H9 (cell line): ENCODE results near the gene SGCE. TPM values are rescaled to one million over a fixed set of nuclear protein-coding genes. Genes with fewer than 3 reads are reported as not detected.

ENCODE experiments used
- DNase-seq: peaks from one replicate; pipeline ENCODE4 v3.0.0-alpha.2; 2017
- H2AFZ ChIP-seq: one replicate; pipeline ENCODE4 v1.6.1; 2013; ENCODE audit warnings: mild to moderate bottlenecking, low read length, control low read depth, moderate library complexity
- H2AK5ac ChIP-seq: 2 replicates; pipeline ENCODE4 v1.6.1; 2013; ENCODE audit warnings: low read length, control low read depth, mixed read lengths; ENCODE audit not compliant: insufficient read length
- H2BK120ac ChIP-seq: one replicate; pipeline ENCODE4 v1.6.1; 2013; ENCODE audit warnings: low read depth, mild to moderate bottlenecking, low read length, control low read depth, inconsistent platforms; ENCODE audit not compliant: poor library complexity, severe bottlenecking
- H2BK12ac ChIP-seq: 2 replicates; pipeline ENCODE4 v1.6.1; 2013; ENCODE audit warnings: low read length, control low read depth, mixed read lengths, low read depth; ENCODE audit not compliant: insufficient read length
- H2BK15ac ChIP-seq: 2 replicates; pipeline ENCODE4 v1.6.1; 2013; ENCODE audit warnings: low read depth, low read length, control low read depth
- H2BK20ac ChIP-seq: one replicate; pipeline ENCODE4 v1.6.1; 2013; ENCODE audit warnings: low read depth, mild to moderate bottlenecking, low read length, control low read depth, inconsistent platforms; ENCODE audit not compliant: poor library complexity, severe bottlenecking
- H2BK5ac ChIP-seq: 2 replicates; pipeline ENCODE4 v1.6.1; 2013; ENCODE audit warnings: low read length, control low read depth, mixed read lengths; ENCODE audit not compliant: insufficient read length
- H3K14ac ChIP-seq: 2 replicates; pipeline ENCODE4 v1.6.1; 2013; ENCODE audit warnings: low read length, control low read depth; ENCODE audit not compliant: insufficient read depth
- H3K18ac ChIP-seq: 2 replicates; pipeline ENCODE4 v1.6.1; 2013; ENCODE audit warnings: low read depth, mild to moderate bottlenecking, mixed read lengths, low read length, control low read depth; ENCODE audit not compliant: insufficient read length
- H3K23ac ChIP-seq: 2 replicates; pipeline ENCODE4 v1.6.1; 2013; ENCODE audit warnings: low read length, control low read depth, mixed read lengths, low read depth; ENCODE audit not compliant: insufficient read length
- H3K23me2 ChIP-seq: 2 replicates; pipeline ENCODE4 v1.6.1; 2013; ENCODE audit warnings: low read depth, mild to moderate bottlenecking, mixed read lengths, low read length, control low read depth; ENCODE audit not compliant: insufficient read length, poor library complexity, severe bottlenecking
- H3K27ac ChIP-seq: 2 replicates; pipeline ENCODE4 v1.5.1; 2013; ENCODE audit warnings: low read length, control low read depth, mixed read lengths, low read depth; ENCODE audit not compliant: insufficient read length
- H3K27me3 ChIP-seq: 2 replicates; pipeline ENCODE4 v1.6.1; 2013; ENCODE audit warnings: low read length, control low read depth, inconsistent platforms; ENCODE audit not compliant: insufficient read depth
- H3K4ac ChIP-seq: 2 replicates; pipeline ENCODE4 v1.6.1; 2013; ENCODE audit warnings: low read depth, mild to moderate bottlenecking, control low read depth, inconsistent platforms, low read length, moderate library complexity
- H3K4me1 ChIP-seq: 2 replicates; pipeline ENCODE4 v1.6.1; 2013; ENCODE audit warnings: low read length, control low read depth, inconsistent platforms; ENCODE audit not compliant: insufficient read depth
- H3K4me2 ChIP-seq: 2 replicates; pipeline ENCODE4 v1.6.1; 2013; ENCODE audit warnings: low read length, control low read depth, mixed read lengths; ENCODE audit not compliant: insufficient read length, insufficient read depth
- H3K56ac ChIP-seq: 2 replicates; pipeline ENCODE4 v1.6.1; 2013; ENCODE audit warnings: low read depth, mild to moderate bottlenecking, mixed read lengths, low read length, control low read depth; ENCODE audit not compliant: insufficient read length
- H3K79me1 ChIP-seq: 2 replicates; pipeline ENCODE4 v1.6.1; 2013; ENCODE audit warnings: low read depth, mild to moderate bottlenecking, moderate library complexity, low read length, control low read depth, inconsistent platforms; ENCODE audit not compliant: insufficient read depth, poor library complexity, severe bottlenecking
- H3K79me2 ChIP-seq: 2 replicates; pipeline ENCODE4 v1.6.1; 2013; ENCODE audit warnings: low read length, control low read depth, inconsistent platforms; ENCODE audit not compliant: insufficient read depth
- H3K9ac ChIP-seq: 2 replicates; pipeline ENCODE4 v1.6.1; 2013; ENCODE audit warnings: low read length, control low read depth, mixed read lengths; ENCODE audit not compliant: insufficient read length; ENCODE audit errors: extremely low read depth
- H3K9me3 ChIP-seq: one replicate; pipeline ENCODE4 v1.6.1; 2013; ENCODE audit warnings: low read depth, low read length, inconsistent platforms; ENCODE audit not compliant: control insufficient read depth
- H3T11ph ChIP-seq: one replicate; pipeline ENCODE4 v1.6.1; 2013; ENCODE audit warnings: mild to moderate bottlenecking, low read length, control low read depth, inconsistent platforms
- H4K20me1 ChIP-seq: one replicate; pipeline ENCODE4 v1.6.1; 2013; ENCODE audit not compliant: control insufficient read depth, insufficient read length, insufficient read depth
- H4K5ac ChIP-seq: 2 replicates; pipeline ENCODE4 v1.6.1; 2013; ENCODE audit warnings: low read depth, mild to moderate bottlenecking, mixed read lengths, low read length, control low read depth; ENCODE audit not compliant: insufficient read length
- H4K8ac ChIP-seq: replicated peaks from 2 replicates; pipeline ENCODE4 v1.6.1; 2013; ENCODE audit warnings: low read length, control low read depth, mixed read lengths, low read depth; ENCODE audit not compliant: insufficient read length
- H4K91ac ChIP-seq: 2 replicates; pipeline ENCODE4 v1.6.1; 2013; ENCODE audit warnings: low read depth, mild to moderate bottlenecking, moderate library complexity, mixed read lengths, low read length, control low read depth; ENCODE audit not compliant: insufficient read length
- H3K27ac Mint-ChIP-seq, 3 experiments: 2 replicates in 2 of 3; 3 replicates in 1 of 3; pipeline ENCODE4 v1.8.0; 2020 to 2021; ENCODE audit warnings: mixed read lengths in 3 of 3, mild to moderate bottlenecking in 1 of 3, moderate library complexity in 1 of 3
- H3K27me3 Mint-ChIP-seq: 2 replicates; pipeline ENCODE4 v1.8.0; 2021; ENCODE audit warnings: low read depth, mild to moderate bottlenecking, moderate library complexity, mixed read lengths
- H3K36me3 Mint-ChIP-seq, 3 experiments: 2 replicates in 2 of 3; 3 replicates in 1 of 3; pipeline ENCODE4 v1.8.0; 2020 to 2021; ENCODE audit warnings: low read depth in 3 of 3, mixed read lengths in 3 of 3; ENCODE audit not compliant: insufficient read depth in 1 of 3
- H3K4me1 Mint-ChIP-seq, 2 experiments: 2 replicates each; pipeline ENCODE4 v1.8.0; 2020; ENCODE audit warnings: mixed read lengths in 2 of 2
- H3K4me3 Mint-ChIP-seq, 2 experiments: 2 replicates in 1 of 2; 3 replicates in 1 of 2; pipeline ENCODE4 v1.8.0; 2020 to 2021; ENCODE audit warnings: mild to moderate bottlenecking in 2 of 2, mixed read lengths in 2 of 2, moderate library complexity in 1 of 2
- H3K9me3 Mint-ChIP-seq, 2 experiments: 2 replicates in 1 of 2; 3 replicates in 1 of 2; pipeline ENCODE4 v1.8.0; 2020; ENCODE audit warnings: mild to moderate bottlenecking in 2 of 2, mixed read lengths in 2 of 2, moderate library complexity in 1 of 2
- WGBS: extraction: QIAGEN DNeasy Blood & Tissue Kit; methylation state at CpG from one replicate; pipeline ENCODE4 v1.1.7; 2013; ENCODE audit warnings: missing lambda C conversion rate, low lambda C conversion rate, mixed read lengths; ENCODE audit not compliant: insufficient read length; ENCODE audit errors: extremely low coverage; 5-methylcytosine and 5-hydroxymethylcytosine counted together
- total RNA-seq: library from RNA; stranded (reverse); gene quantifications from 2 replicates; pipeline ENCODE4 v1.2.1, GENCODE V29; 2021
- TF ChIP-seq, protein P1 (sequence below): fragments of 200-600 bp; sonication (generic); conservative IDR thresholded peaks from 3 replicates; pipeline ENCODE4 v1.8.0; 2021; ENCODE audit warnings: antibody characterized with exemption, mild to moderate bottlenecking

The SGCE gene
- total RNA-seq, 1 experiment from 2014 or later = 30.5 TPM

DNA sequence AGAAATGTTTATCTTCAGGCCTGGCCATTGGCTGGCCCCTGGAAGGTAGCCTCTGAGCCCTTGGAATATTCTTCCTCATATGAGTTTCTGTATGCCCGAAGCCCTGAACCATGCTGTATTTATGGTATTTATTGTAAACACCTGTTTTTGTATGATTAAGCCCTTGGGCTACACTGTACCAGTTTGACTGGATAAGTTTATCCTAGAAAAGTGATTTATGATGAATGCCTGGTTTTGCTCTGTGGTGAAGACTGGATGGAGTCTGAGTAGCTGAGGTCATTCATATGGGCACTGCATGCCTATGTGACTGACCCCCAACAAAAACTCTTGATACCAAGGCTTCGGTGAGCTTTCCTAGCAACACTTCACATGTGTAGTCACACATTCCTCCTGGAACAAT is 79.6 kb downstream of the SGCE start:
- H3K4me2 ChIP-seq = no peak overlapping the region
- H3K4me1 ChIP-seq = no peaks in the 10 kb centered on the region
- H3T11ph ChIP-seq = no peak overlapping the region
- no peak overlapping the region for H2BK20ac ChIP-seq
- H3K4ac ChIP-seq = no peak overlapping the region
- H3K27me3 ChIP-seq = no peaks in the 10 kb centered on the region
- H3K4me1 Mint-ChIP-seq = peaks cover 15 to 16% of the 10 kb centered on the region in 2 experiments
- H3K23me2 ChIP-seq = no peaks in the 10 kb centered on the region
- no peak overlapping the region for H3K18ac ChIP-seq
- DNase-seq = no peak
- H4K5ac ChIP-seq = no peak overlapping the region
- H3K14ac ChIP-seq = no peak overlapping the region
- H3K36me3 Mint-ChIP-seq = peaks cover 20 to 51% (median 25%) of the 10 kb centered on the region in 3 experiments
- no peaks in the 10 kb centered on the region for H4K20me1 ChIP-seq
- H3K9me3 ChIP-seq = no peaks in the 10 kb centered on the region
- no peak overlapping the region for H3K9ac ChIP-seq
- H2BK15ac ChIP-seq = no peak overlapping the region
- WGBS = no CpG with 5 or more reads among the region's 2 CpGs
- peaks cover 32 to 36% of the 10 kb centered on the region in 2 experiments for H3K9me3 Mint-ChIP-seq
- H2BK5ac ChIP-seq = no peak overlapping the region
- H3K79me2 ChIP-seq = no peaks in the 10 kb centered on the region
- no peaks in the 10 kb centered on the region for H3K79me1 ChIP-seq
- no peak overlapping the region for H3K56ac ChIP-seq
- no peak overlapping the region for H3K23ac ChIP-seq
- no peak overlapping the region for H4K8ac ChIP-seq
- H2AFZ ChIP-seq = no peak overlapping the region
- no peak overlapping the region for H3K27ac Mint-ChIP-seq
- no peak overlapping the region for H4K91ac ChIP-seq
- no peak overlapping the region for H3K27ac ChIP-seq
- no peak overlapping the region for H2AK5ac ChIP-seq
- H3K27me3 Mint-ChIP-seq = no peaks in the 10 kb centered on the region
- no peak overlapping the region for H2BK12ac ChIP-seq
- no peak overlapping the region for H2BK120ac ChIP-seq
- H3K4me3 Mint-ChIP-seq = no peak overlapping the region
- TF ChIP-seq, protein P1, sequence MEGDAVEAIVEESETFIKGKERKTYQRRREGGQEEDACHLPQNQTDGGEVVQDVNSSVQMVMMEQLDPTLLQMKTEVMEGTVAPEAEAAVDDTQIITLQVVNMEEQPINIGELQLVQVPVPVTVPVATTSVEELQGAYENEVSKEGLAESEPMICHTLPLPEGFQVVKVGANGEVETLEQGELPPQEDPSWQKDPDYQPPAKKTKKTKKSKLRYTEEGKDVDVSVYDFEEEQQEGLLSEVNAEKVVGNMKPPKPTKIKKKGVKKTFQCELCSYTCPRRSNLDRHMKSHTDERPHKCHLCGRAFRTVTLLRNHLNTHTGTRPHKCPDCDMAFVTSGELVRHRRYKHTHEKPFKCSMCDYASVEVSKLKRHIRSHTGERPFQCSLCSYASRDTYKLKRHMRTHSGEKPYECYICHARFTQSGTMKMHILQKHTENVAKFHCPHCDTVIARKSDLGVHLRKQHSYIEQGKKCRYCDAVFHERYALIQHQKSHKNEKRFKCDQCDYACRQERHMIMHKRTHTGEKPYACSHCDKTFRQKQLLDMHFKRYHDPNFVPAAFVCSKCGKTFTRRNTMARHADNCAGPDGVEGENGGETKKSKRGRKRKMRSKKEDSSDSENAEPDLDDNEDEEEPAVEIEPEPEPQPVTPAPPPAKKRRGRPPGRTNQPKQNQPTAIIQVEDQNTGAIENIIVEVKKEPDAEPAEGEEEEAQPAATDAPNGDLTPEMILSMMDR = no peak
